WERI-Rb-1 (cell line): ENCODE measurements around the gene SDHAF1.

Source experiments
- DNase-seq: peaks from one replicate; pipeline ENCODE4 v3.0.0-alpha.2; 2020
- H3K27ac ChIP-seq: fragments of 250-450 bp; sonication (Bioruptor Pico); 2 replicates; pipeline ENCODE4 v1.5.1; 2020; ENCODE audit warnings: mild to moderate bottlenecking, moderate library complexity
- H3K27me3 ChIP-seq: fragments of 250-450 bp; sonication (Bioruptor Pico); 2 replicates; pipeline ENCODE4 v1.5.1; 2021; ENCODE audit warnings: mild to moderate bottlenecking, low read depth, moderate library complexity; ENCODE audit not compliant: insufficient read depth, severe bottlenecking
- H3K36me3 ChIP-seq: fragments of 250-450 bp; sonication (Bioruptor Pico); 2 replicates; pipeline ENCODE4 v1.5.1; 2020; ENCODE audit warnings: mild to moderate bottlenecking, moderate library complexity
- H3K4me3 ChIP-seq: 2 replicates; pipeline ENCODE4 v1.5.1; 2011; ENCODE audit warnings: low read depth, mild to moderate bottlenecking, control low read depth, low read length
- H3K9me3 ChIP-seq: fragments of 250-450 bp; sonication (Bioruptor Pico); 2 replicates; pipeline ENCODE4 v1.5.1; 2021; ENCODE audit warnings: mild to moderate bottlenecking, moderate library complexity; ENCODE audit not compliant: severe bottlenecking
- CTCF ChIP-seq: IDR thresholded peaks from 2 replicates; pipeline ENCODE4 v1.5.1; 2011; ENCODE audit warnings: low read depth, mild to moderate bottlenecking, control low read depth, inconsistent platforms, low read length

The SDHAF1 gene

GRCh38 chr19:36041831-36042230 lies 46.8 kb downstream of the SDHAF1 start:
- DNase-seq = no peak
- no peak overlapping the region for H3K27ac ChIP-seq
- no peaks in the 10 kb centered on the region for H3K27me3 ChIP-seq
- H3K9me3 ChIP-seq = no peaks in the 10 kb centered on the region
- no peak overlapping the region for H3K4me3 ChIP-seq
- H3K36me3 ChIP-seq = no peaks in the 10 kb centered on the region; the same call in 1 of the 2 replicates
- no peak for TF ChIP-seq CTCF

DNA sequence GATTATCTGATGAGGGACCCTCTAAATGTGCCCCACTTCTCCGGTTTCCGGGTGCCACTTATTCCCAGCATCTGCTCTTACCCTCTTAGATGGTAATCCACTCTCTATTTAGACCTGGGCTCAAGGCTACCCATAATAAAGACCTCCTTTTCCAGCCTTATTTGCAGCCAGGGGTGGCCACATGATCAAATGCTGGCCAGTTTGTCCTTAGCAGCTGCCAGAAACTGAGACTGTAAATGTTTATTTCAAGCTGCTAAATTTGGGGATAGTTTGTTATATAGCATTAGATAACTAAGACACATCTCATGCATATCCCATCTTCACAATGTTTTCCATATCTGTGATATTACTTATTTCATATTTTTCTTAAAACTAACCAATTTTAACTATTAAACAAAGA lies 49.0 kb downstream of the SDHAF1 start:
- H3K27me3 ChIP-seq = no peaks in the 10 kb centered on the region
- TF ChIP-seq CTCF = no peak
- DNase-seq = no peak
- H3K36me3 ChIP-seq = no peaks in the 10 kb centered on the region
- H3K27ac ChIP-seq = no peak overlapping the region
- no peaks in the 10 kb centered on the region for H3K9me3 ChIP-seq
- no peak overlapping the region for H3K4me3 ChIP-seq
